ENCODE results near the gene CLDN15.
"Not testable (repeated sequence)": the region's sequence is repeated elsewhere in the genome, so short reads cannot be mapped to it uniquely, and the experiment has no call there.

The CLDN15 gene

GRCh38 chr7:101222275-101222830, 15.2 kb downstream of the CLDN15 start:
- DNase-seq (ENCODE audit: low read depth in 1 of 2, low spot score in 1 of 2): no peak

- DNase-seq (ENCODE audit: low read depth in 1 of 2, low spot score in 1 of 2): no peak
Measured at GRCh38 chr7:101220295-101220694, 17.3 kb downstream of the CLDN15 start.

- DNase-seq (ENCODE audit: low read depth in 1 of 2, low spot score in 1 of 2): no peak
Measured at GRCh38 chr7:101218236-101219125, 19.1 kb downstream of the CLDN15 start.

- DNase-seq (ENCODE audit: low read depth in 1 of 2, low spot score in 1 of 2): peak; percentile 91
Measured at GRCh38 chr7:101217388-101218235, 20.0 kb downstream of the CLDN15 start, which contains the start of the genes PLOD3 and ZNHIT1. TSS of gene PLOD3 (minus strand) at chr7:101217581. CDS start at chr7:101217274, 307 bp downstream. TSS of gene ZNHIT1 (plus strand) at chr7:101218165. CDS start at chr7:101218196, 31 bp downstream.

GRCh38 chr7:101216860-101217387, 20.7 kb downstream of the CLDN15 start:
- DNase-seq (ENCODE audit: low read depth in 1 of 2, low spot score in 1 of 2): no peak

- DNase-seq (ENCODE audit: low read depth in 1 of 2, low spot score in 1 of 2): no peak
Measured at GRCh38 chr7:101216001-101216859, 21.4 kb downstream of the CLDN15 start.

GRCh38 chr7:101212014-101212413, 25.6 kb downstream of the CLDN15 start:
- DNase-seq (ENCODE audit: low read depth in 1 of 2, low spot score in 1 of 2): no peak

- no peak for DNase-seq (ENCODE audit: low read depth in 1 of 2, low spot score in 1 of 2)
Measured at GRCh38 chr7:101211501-101211900, 26.1 kb downstream of the CLDN15 start.

- no peak for DNase-seq (ENCODE audit: low read depth in 1 of 2, low spot score in 1 of 2)
Measured at GRCh38 chr7:101210143-101210542, 27.5 kb downstream of the CLDN15 start.

GRCh38 chr7:101208794-101209193, 28.8 kb downstream of the CLDN15 start:
- no peak for DNase-seq (ENCODE audit: low read depth in 1 of 2, low spot score in 1 of 2)

GRCh38 chr7:101207459-101207858, 30.1 kb downstream of the CLDN15 start:
- no peak for DNase-seq (ENCODE audit: low read depth in 1 of 2, low spot score in 1 of 2)

GRCh38 chr7:101206665-101207042, 30.9 kb downstream of the CLDN15 start:
- DNase-seq (ENCODE audit: low read depth in 1 of 2, low spot score in 1 of 2): no peak

GRCh38 chr7:101205901-101206664, 31.5 kb downstream of the CLDN15 start:
- no peak for DNase-seq (ENCODE audit: low read depth in 1 of 2, low spot score in 1 of 2)

- DNase-seq (ENCODE audit: low read depth in 1 of 2, low spot score in 1 of 2): not testable (repeated sequence)
Measured at GRCh38 chr7:101203740-101204738, 33.6 kb downstream of the CLDN15 start.

- no peak for DNase-seq (ENCODE audit: low read depth in 1 of 2, low spot score in 1 of 2)
Measured at GRCh38 chr7:101202603-101202918, 35.0 kb downstream of the CLDN15 start.

GRCh38 chr7:101201695-101202602, 35.7 kb downstream of the CLDN15 start:
- no peak for DNase-seq (ENCODE audit: low read depth in 1 of 2, low spot score in 1 of 2)

GRCh38 chr7:101200862-101201599, 36.6 kb downstream of the CLDN15 start, which contains the start of gene MOGAT3:
TSS of gene MOGAT3 (minus strand) at chr7:101201036. CDS start at chr7:101200854, 182 bp downstream.
- no peak for DNase-seq (ENCODE audit: low read depth in 1 of 2, low spot score in 1 of 2)

Data from activated T-helper 1 cell treated with anti-CD3 and anti-CD28 coated beads, Interleukin-2, amount 50 U/mL, for 16 hours (primary cell).